ENCODE results near the gene ROBO2. TPM values are rescaled to one million over a fixed set of nuclear protein-coding genes. Genes with fewer than 3 reads are reported as not detected.

ROBO2 gene
- total RNA-seq, 4 donors from 2014 or later: 4.7 to 8.4 (median 6.6) TPM

- WGBS, 2 donors: 72 to 73% methylated on average over 5 of the region's 5 CpGs
- H3K4me3 ChIP-seq: no peak overlapping the region
- DNase-seq: no peak
- no peaks in the 10 kb centered on the region for H3K36me3 ChIP-seq
- no peaks in the 10 kb centered on the region for H3K4me1 ChIP-seq
- no peak overlapping the region for H3K27ac ChIP-seq
- TF ChIP-seq POLR2A (IDR thresholded peaks at IDR 0.05): no peak
- no peaks in the 10 kb centered on the region for H3K27me3 ChIP-seq
- no peaks in the 10 kb centered on the region for H3K9me3 ChIP-seq
- intact Hi-C loops (cut with DNase I): no loop called here
These were observed 119.1 kb downstream of the ROBO2 start for GRCh38 chr3:77158730-77159581.

- H3K27me3 ChIP-seq: no peaks in the 10 kb centered on the region
- TF ChIP-seq CTCF (IDR thresholded peaks at IDR 0.05) (no peak), POLR2A (IDR thresholded peaks at IDR 0.05) (no peak)
- no peaks in the 10 kb centered on the region for H3K4me1 ChIP-seq
- DNase-seq: no peak
- intact Hi-C loops (cut with DNase I): no loop called here
- no peaks in the 10 kb centered on the region for H3K9me3 ChIP-seq
- WGBS, 2 donors: 85 to 89% methylated on average over 2 of the region's 2 CpGs
- H3K36me3 ChIP-seq: no peaks in the 10 kb centered on the region
- no peak overlapping the region for H3K4me3 ChIP-seq
- H3K27ac ChIP-seq: no peak overlapping the region
These were observed 121.1 kb downstream of the ROBO2 start for GRCh38 chr3:77160931-77161497.

- Histone ChIP-seq H3K27me3 (no peaks in the 10 kb centered on the region), H3K36me3 (no peaks in the 10 kb centered on the region), H3K27ac (no peak overlapping the region), H3K4me3 (no peak overlapping the region), H3K9me3 (no peaks in the 10 kb centered on the region), H3K4me1 (no peaks in the 10 kb centered on the region)
- 76 to 88% methylated on average over 4 of the region's 4 CpGs for WGBS, 2 donors
- TF ChIP-seq POLR2A (IDR thresholded peaks at IDR 0.05): no peak
- intact Hi-C loops (cut with DNase I): no loop called here
- DNase-seq: no peak
These were observed 129.9 kb downstream of the ROBO2 start for GRCh38 chr3:77169823-77170222.

GRCh38 chr3:77171026-77171425 is 131.1 kb downstream of the ROBO2 start:
- no peak overlapping the region for H3K4me3 ChIP-seq

GRCh38 chr3:77179762-77180161 is 139.9 kb downstream of the ROBO2 start:
- no peaks in the 10 kb centered on the region for H3K36me3 ChIP-seq
- intact Hi-C loops (cut with DNase I): no loop called here
- no peaks in the 10 kb centered on the region for H3K4me1 ChIP-seq
- no peak for DNase-seq
- H3K27me3 ChIP-seq: no peaks in the 10 kb centered on the region
- no peak overlapping the region for H3K4me3 ChIP-seq
- 67 to 80% methylated on average over 5 of the region's 5 CpGs for WGBS, 2 donors
- TF ChIP-seq CTCF (IDR thresholded peaks at IDR 0.05): no peak
- no peak for TF ChIP-seq POLR2A (IDR thresholded peaks at IDR 0.05)
- no peak overlapping the region for H3K27ac ChIP-seq
- H3K9me3 ChIP-seq: no peaks in the 10 kb centered on the region

More at GRCh38 chr3:77171026-77171425, 131.1 kb downstream of the ROBO2 start:
- Histone ChIP-seq H3K9me3 (no peaks in the 10 kb centered on the region), H3K4me1 (no peaks in the 10 kb centered on the region), H3K36me3 (no peaks in the 10 kb centered on the region), H3K27ac (no peak overlapping the region), H3K27me3 (no peaks in the 10 kb centered on the region)
- no peak for TF ChIP-seq POLR2A (IDR thresholded peaks at IDR 0.05)
- no peak for TF ChIP-seq CTCF (IDR thresholded peaks at IDR 0.05)
- intact Hi-C loops (cut with DNase I): no loop called here
- no peak for DNase-seq
- WGBS, 2 donors: 74 to 82% methylated on average over 5 of the region's 5 CpGs

GRCh38 chr3:77182341-77182740 is 142.4 kb downstream of the ROBO2 start:
- TF ChIP-seq CTCF (IDR thresholded peaks at IDR 0.05): no peak
- no peak for TF ChIP-seq POLR2A (IDR thresholded peaks at IDR 0.05)
- DNase-seq: no peak
- no peaks in the 10 kb centered on the region for H3K9me3 ChIP-seq
- no peaks in the 10 kb centered on the region for H3K27me3 ChIP-seq
- no peak overlapping the region for H3K4me3 ChIP-seq
- 57 to 60% methylated on average over 4 of the region's 4 CpGs for WGBS, 2 donors
- no peaks in the 10 kb centered on the region for H3K4me1 ChIP-seq
- H3K36me3 ChIP-seq: no peaks in the 10 kb centered on the region
- H3K27ac ChIP-seq: no peak overlapping the region
- intact Hi-C loops (cut with DNase I): no loop called here

Data from esophagus squamous epithelium (tissue), 5 donors.